Caco-2 (cell line): ENCODE data around the gene S100A2. TPM values are rescaled to one million over a fixed set of nuclear protein-coding genes. Genes with fewer than 3 reads are reported as not detected.

Source experiments
- BruUV-seq: library from RNA; stranded (reverse); fragments of 400-500 nt; replicated peaks from 2 replicates; lab custom pipeline; 2021; lab: Mats Ljungman, UMichigan
- CTCF ChIA-PET: fragments of 300-600 bp; sonication (Branson Sonifier 250); formaldehyde crosslinking; loops from one replicate; lab custom pipeline; 2022; ENCODE audit warnings: antibody characterized with exemption; lab: Charles Lee
- POLR2A ChIA-PET: fragments of 300-600 bp; sonication (Branson Sonifier 250); formaldehyde crosslinking; loops from one replicate; lab custom pipeline; 2022; ENCODE audit warnings: antibody characterized with exemption; lab: Charles Lee
- DNase-seq, 2 experiments: peaks; one replicate each; pipeline versions ENCODE4 v3.0.0 to v3.0.0-alpha.2; 2020 to 2022
- H3K27me3 ChIP-seq: replicated peaks from 2 replicates; pipeline ENCODE4 v1.6.0; 2011; ENCODE audit warnings: low read length; ENCODE audit not compliant: control insufficient read depth, insufficient read depth
- H3K36me3 ChIP-seq: 2 replicates; pipeline ENCODE4 v1.5.1; 2011; ENCODE audit warnings: low read length; ENCODE audit not compliant: control insufficient read depth, insufficient read depth
- H3K4me1 ChIP-seq: fragments of 250-450 bp; sonication (Bioruptor Pico); 2 replicates; pipeline ENCODE4 v1.5.1; 2020; ENCODE audit warnings: mild to moderate bottlenecking
- H3K4me3 ChIP-seq: 2 replicates; pipeline ENCODE4 v1.5.1; 2011; ENCODE audit warnings: low read depth, mild to moderate bottlenecking, control low read depth, low read length
- H3K9me3 ChIP-seq: fragments of 250-450 bp; sonication (Bioruptor Pico); 2 replicates; pipeline ENCODE4 v1.5.1; 2020; ENCODE audit warnings: mild to moderate bottlenecking, moderate library complexity
- H3K27ac Mint-ChIP-seq: one replicate; pipeline ENCODE4 v1.8.0; 2022; ENCODE audit warnings: mixed read lengths; ENCODE audit not compliant: unreplicated experiment
- H3K27me3 Mint-ChIP-seq: one replicate; pipeline ENCODE4 v1.8.0; 2022; ENCODE audit warnings: mixed read lengths; ENCODE audit not compliant: insufficient read depth, unreplicated experiment
- H3K36me3 Mint-ChIP-seq: one replicate; pipeline ENCODE4 v1.8.0; 2022; ENCODE audit warnings: mild to moderate bottlenecking, mixed read lengths; ENCODE audit not compliant: insufficient read depth, unreplicated experiment
- H3K4me1 Mint-ChIP-seq: one replicate; pipeline ENCODE4 v1.8.0; 2022; ENCODE audit warnings: low read depth, mixed read lengths; ENCODE audit not compliant: unreplicated experiment
- H3K4me3 Mint-ChIP-seq: one replicate; pipeline ENCODE4 v1.8.0; 2022; ENCODE audit warnings: mild to moderate bottlenecking, moderate library complexity, mixed read lengths; ENCODE audit not compliant: unreplicated experiment
- H3K9me3 Mint-ChIP-seq: one replicate; pipeline ENCODE4 v1.8.0; 2022; ENCODE audit warnings: mixed read lengths; ENCODE audit not compliant: unreplicated experiment
- intact Hi-C: fragments of 100-400 bp; cut with micrococcal nuclease; formaldehyde crosslinking; loops from one replicate; pipeline ENCODE4 v1.10.0; 2022; ENCODE audit not compliant: unreplicated experiment
- total RNA-seq: library from RNA; stranded (reverse); gene quantifications from 2 replicates; pipeline ENCODE4 v1.2.3, GENCODE V29; 2022
- TF ChIP-seq, protein P1 (sequence below), 2 experiments: fragments of 200-600 bp in 1 of 2; IDR thresholded peaks; 1 replicate in 1 of 2; 2 replicates in 1 of 2; pipeline versions ENCODE4 v1.5.1 to v1.8.0; 2011 to 2022; ENCODE audit warnings: antibody characterized with exemption in 1 of 2, control low read depth in 1 of 2, inconsistent platforms in 1 of 2, low read depth in 1 of 2, low read length in 1 of 2, mild to moderate bottlenecking in 1 of 2, moderate library complexity in 1 of 2; ENCODE audit not compliant: insufficient read depth in 1 of 2, severe bottlenecking in 1 of 2, unreplicated experiment in 1 of 2

Gene S100A2
- total RNA-seq, 1 experiment from 2014 or later: 2.4 TPM

DNA sequence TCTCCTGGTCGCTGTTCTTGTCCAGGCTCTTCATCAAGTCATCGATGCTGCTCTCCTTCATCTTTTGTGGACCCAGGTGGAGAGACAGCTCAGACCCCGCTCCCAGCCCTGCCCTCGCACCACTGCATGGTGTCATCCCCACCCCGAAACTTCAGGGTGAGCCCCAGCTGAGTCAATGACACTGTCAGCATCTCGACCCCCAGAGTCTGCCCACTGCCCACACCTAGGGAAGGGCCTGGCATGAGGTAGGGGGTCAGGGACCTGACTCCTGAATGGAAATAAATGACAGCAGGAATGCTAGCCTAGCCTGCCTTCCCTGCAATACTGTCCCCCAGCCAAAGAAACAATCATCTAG, 28.3 kb downstream of the S100A2 start:
- no peaks in the 10 kb centered on the region for H3K27me3 Mint-ChIP-seq
- POLR2A ChIA-PET: no interaction called here
- DNase-seq: no peak
- peak overlapping the region; percentile 94 for H3K27ac Mint-ChIP-seq
- no peak overlapping the region for H3K4me3 Mint-ChIP-seq
- H3K36me3 Mint-ChIP-seq: peaks cover 21% of the 10 kb centered on the region
- TF ChIP-seq, protein P1, sequence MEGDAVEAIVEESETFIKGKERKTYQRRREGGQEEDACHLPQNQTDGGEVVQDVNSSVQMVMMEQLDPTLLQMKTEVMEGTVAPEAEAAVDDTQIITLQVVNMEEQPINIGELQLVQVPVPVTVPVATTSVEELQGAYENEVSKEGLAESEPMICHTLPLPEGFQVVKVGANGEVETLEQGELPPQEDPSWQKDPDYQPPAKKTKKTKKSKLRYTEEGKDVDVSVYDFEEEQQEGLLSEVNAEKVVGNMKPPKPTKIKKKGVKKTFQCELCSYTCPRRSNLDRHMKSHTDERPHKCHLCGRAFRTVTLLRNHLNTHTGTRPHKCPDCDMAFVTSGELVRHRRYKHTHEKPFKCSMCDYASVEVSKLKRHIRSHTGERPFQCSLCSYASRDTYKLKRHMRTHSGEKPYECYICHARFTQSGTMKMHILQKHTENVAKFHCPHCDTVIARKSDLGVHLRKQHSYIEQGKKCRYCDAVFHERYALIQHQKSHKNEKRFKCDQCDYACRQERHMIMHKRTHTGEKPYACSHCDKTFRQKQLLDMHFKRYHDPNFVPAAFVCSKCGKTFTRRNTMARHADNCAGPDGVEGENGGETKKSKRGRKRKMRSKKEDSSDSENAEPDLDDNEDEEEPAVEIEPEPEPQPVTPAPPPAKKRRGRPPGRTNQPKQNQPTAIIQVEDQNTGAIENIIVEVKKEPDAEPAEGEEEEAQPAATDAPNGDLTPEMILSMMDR (IDR thresholded peaks at IDR 0.05; ENCODE audit: insufficient read depth in 1 of 2, low read depth in 1 of 2, low read length in 1 of 2, severe bottlenecking in 1 of 2, unreplicated experiment in 1 of 2): no peak
- CTCF ChIA-PET: no interaction called here
- intact Hi-C loops: no loop called here
- H3K4me1 ChIP-seq: peaks cover 29% of the 10 kb centered on the region
- BruUV-seq: no TSS peak
- no peaks in the 10 kb centered on the region for H3K9me3 Mint-ChIP-seq
- peaks cover 32% of the 10 kb centered on the region for H3K4me1 Mint-ChIP-seq
- H3K9me3 ChIP-seq: no peaks in the 10 kb centered on the region
- no peak overlapping the region for H3K4me3 ChIP-seq
- no peaks in the 10 kb centered on the region for H3K27me3 ChIP-seq
- no peaks in the 10 kb centered on the region; the same call in 1 of the 2 replicates for H3K36me3 ChIP-seq

DNA sequence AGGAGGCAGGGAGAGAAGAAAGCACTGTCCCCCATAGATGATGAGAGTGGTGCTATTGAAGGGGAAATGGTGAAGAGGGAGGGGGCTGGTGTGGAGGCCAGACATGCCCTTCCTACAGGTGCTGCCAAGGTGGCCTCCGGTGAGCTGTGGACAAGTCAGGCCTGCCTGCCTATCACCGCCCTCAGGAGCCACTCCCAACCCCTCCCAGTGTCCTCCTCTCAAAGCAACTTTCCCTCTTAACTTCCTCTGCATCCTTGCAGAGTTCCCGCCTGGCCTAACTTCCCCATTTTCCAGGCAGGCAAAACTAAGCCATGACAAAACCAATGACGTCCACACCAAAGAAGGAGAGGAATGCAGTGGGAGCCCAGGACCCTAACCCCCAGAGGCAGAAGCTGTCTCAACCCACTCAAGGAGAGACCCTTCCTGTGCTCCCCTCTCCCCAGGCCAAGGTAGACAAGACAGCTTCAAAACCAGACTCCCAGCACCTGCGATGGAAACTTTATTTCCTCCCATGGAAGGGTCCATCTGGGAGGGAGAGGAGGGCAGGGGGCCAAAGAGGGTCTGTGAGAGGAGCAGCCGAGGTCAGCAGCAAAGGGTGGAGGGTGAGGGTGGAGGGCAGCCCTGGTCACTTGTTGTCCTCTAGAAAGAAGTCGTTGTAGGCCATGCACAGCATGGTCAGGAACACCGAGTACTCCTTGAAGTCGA, 28.8 kb downstream of the S100A2 start:
- BruUV-seq: TSS peak; percentile 81
- ChIA-PET CTCF (interaction anchor here (0.7 kb wide), 1 partner anchor 30 kb away, joined by 4 read pairs; no protein-coding TSS in a partner anchor), POLR2A (interaction anchor here (1.0 to 2.0 kb wide), 3 partner anchors 8 to 29 kb away, joined by 7 to 13 read pairs (median 8); no protein-coding TSS in a partner anchor)
- H3K4me1 Mint-ChIP-seq: peaks cover 33% of the 10 kb centered on the region
- peak overlapping the region; percentile 94 for H3K27ac Mint-ChIP-seq
- TF ChIP-seq, protein P1 (IDR thresholded peaks at IDR 0.05; ENCODE audit: insufficient read depth in 1 of 2, low read depth in 1 of 2, low read length in 1 of 2, severe bottlenecking in 1 of 2, unreplicated experiment in 1 of 2): no peak
- Histone ChIP-seq H3K36me3 (no peaks in the 10 kb centered on the region; the same call in 1 of the 2 replicates), H3K4me3 (peak overlapping the region; percentile 44), H3K4me1 (peaks cover 35% of the 10 kb centered on the region), H3K27me3 (no peaks in the 10 kb centered on the region), H3K9me3 (no peaks in the 10 kb centered on the region)
- H3K27me3 Mint-ChIP-seq: no peaks in the 10 kb centered on the region
- peaks cover 21% of the 10 kb centered on the region for H3K36me3 Mint-ChIP-seq
- intact Hi-C loops: no loop called here
- H3K4me3 Mint-ChIP-seq: peak overlapping the region; percentile 95
- no peak for DNase-seq
- H3K9me3 Mint-ChIP-seq: no peaks in the 10 kb centered on the region

DNA sequence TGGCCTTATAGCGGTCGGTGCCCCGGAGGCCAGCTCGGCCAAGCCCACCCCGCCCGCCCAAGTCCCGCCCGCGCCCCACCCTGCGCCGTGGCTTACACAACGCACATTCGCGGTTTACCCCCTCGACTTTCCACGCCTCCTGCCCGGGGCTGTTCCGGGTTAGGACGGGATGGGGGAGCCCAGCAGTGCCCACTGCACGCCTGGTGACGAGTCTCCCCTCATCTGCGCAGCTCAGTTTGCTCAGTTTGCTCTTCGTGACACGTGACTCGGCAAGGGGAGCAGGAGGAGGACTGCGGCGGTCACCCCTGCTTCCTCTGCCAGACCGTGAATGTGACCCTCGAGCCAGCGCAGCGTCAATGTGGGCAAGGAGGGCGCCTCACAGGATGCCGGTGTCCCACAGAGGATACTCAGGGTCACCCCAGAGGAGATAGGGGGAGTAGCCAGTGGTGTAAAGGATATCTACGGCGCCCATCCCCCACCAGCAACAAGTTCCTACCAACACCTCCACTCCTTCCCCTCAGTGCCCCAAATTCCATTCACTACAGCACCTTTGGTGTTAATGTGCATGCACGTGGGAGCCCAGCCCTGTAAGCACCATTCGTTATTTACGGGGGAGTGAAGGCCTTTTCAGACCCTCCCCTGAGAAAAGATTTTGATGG, 29.5 kb downstream of the S100A2 start:
- H3K4me1 Mint-ChIP-seq: peaks cover 31% of the 10 kb centered on the region
- H3K4me3 ChIP-seq: peak overlapping the region; percentile 44
- CTCF ChIA-PET: interaction anchor here (0.6 to 1.9 kb wide), 11 partner anchors 9 to 92 kb away, joined by 3 to 9 read pairs (median 4); partner anchors contain the start of genes S100A13, S100A14 and S100A4
- intact Hi-C loops: no loop called here
- TF ChIP-seq, protein P1 (IDR thresholded peaks at IDR 0.05; ENCODE audit: insufficient read depth in 1 of 2, low read depth in 1 of 2, low read length in 1 of 2, severe bottlenecking in 1 of 2, unreplicated experiment in 1 of 2): no peak
- H3K36me3 Mint-ChIP-seq: peaks cover 21% of the 10 kb centered on the region
- H3K4me3 Mint-ChIP-seq: peak overlapping the region; percentile 95
- H3K27ac Mint-ChIP-seq: peak overlapping the region; percentile 94
- peak; percentile 69 to 81 for DNase-seq
- POLR2A ChIA-PET: interaction anchor here (0.6 to 2.0 kb wide), 7 partner anchors 9 to 96 kb away, joined by 3 to 13 read pairs (median 7); partner anchors contain the start of gene S100A13
- peaks cover 37% of the 10 kb centered on the region for H3K4me1 ChIP-seq
- H3K9me3 ChIP-seq: no peaks in the 10 kb centered on the region
- H3K36me3 ChIP-seq: no peaks in the 10 kb centered on the region; the same call in 1 of the 2 replicates
- no peaks in the 10 kb centered on the region for H3K27me3 Mint-ChIP-seq
- no peaks in the 10 kb centered on the region for H3K27me3 ChIP-seq
- H3K9me3 Mint-ChIP-seq: no peaks in the 10 kb centered on the region
- no TSS peak for BruUV-seq
